ENCODE measurements around the gene HOXB9.
A peak's percentile ranks its signal among the peaks of the same experiment; 100 is the strongest.

Gene HOXB9

DNA sequence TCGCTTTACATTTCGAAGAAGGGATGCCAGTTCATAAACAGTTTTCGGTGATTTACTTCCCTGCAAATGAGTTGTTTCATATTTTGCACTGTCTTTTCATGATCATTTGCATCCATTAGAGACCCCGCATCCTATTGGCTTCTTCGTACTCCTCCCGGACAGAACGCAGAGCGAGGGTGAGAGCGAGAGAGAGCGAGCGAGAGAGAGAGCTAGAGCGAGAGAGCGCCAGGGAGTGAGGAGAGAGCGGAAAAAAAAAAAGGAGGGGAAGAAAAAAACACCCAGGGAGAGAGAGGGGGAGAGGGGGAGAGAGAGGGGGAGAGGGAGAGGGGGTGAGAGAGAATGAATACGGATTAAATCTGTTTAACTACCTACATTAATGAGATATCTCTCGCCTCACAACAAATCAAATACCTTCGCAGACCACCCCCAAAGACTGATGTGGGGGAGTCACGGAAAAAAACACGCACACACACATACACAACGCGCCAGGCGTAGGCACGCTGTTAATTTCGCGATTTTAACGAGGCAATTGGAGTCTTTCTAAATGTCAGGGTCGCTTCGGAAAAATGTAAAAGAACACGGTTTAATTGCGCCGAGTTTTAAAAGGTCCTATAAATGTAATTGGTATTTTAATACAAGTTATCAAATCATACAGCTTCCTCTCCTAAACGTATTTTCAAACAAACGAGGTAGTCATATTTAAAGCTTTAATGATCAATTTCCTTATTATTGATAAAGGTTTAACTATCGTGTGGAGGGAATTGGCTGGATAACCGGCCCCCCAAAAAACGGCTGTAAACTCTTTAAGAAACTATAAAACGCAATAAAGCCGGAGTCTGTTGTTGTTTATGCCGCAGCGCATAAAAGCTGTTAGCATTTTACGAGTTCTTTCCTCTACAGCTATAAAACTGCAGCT lies 10.9 kb downstream of the HOXB9 start, which contains the start of gene HOXB8:
Gene HOXB8 (minus strand): TSS at position 246 of the 916 bp plus-strand sequence. CDS start 588 bp downstream, outside the sequence.
- DNase-seq (ENCODE audit: extremely low spot score), result no peak
- ChIA-PET POLR2A (interaction anchor here (1.0 to 2.4 kb wide), 10 partner anchors 8 to 399 kb away, joined by 3 to 10 read pairs (median 4); partner anchors contain the start of gene HOXB9), CTCF (interaction anchor here (0.6 to 1.0 kb wide), 6 partner anchors 22 to 400 kb away, joined by 3 to 5 read pairs (median 4); no protein-coding TSS in a partner anchor)
- TF ChIP-seq FOXA1 (IDR thresholded peaks at IDR 0.05), result no peak
- TF ChIP-seq ARNT (IDR thresholded peaks at IDR 0.05), result peak; percentile 78
- no peak for TF ChIP-seq HDGF (IDR thresholded peaks at IDR 0.05; ENCODE audit: borderline replicate concordance)
- no peak for TF ChIP-seq SP1 (IDR thresholded peaks at IDR 0.05)
- no peak for TF ChIP-seq ELF4 (IDR thresholded peaks at IDR 0.05)
- no peak for TF ChIP-seq LEF1 (IDR thresholded peaks at IDR 0.05; ENCODE audit: borderline replicate concordance)
- peak; percentile 89 for TF ChIP-seq ZNF384 (IDR thresholded peaks at IDR 0.05)
- peak; percentile 9; the same call in 1 of the 2 replicates for TF ChIP-seq L3MBTL2 (conservative IDR thresholded peaks at IDR 0.05)
- TF ChIP-seq, protein P1, sequence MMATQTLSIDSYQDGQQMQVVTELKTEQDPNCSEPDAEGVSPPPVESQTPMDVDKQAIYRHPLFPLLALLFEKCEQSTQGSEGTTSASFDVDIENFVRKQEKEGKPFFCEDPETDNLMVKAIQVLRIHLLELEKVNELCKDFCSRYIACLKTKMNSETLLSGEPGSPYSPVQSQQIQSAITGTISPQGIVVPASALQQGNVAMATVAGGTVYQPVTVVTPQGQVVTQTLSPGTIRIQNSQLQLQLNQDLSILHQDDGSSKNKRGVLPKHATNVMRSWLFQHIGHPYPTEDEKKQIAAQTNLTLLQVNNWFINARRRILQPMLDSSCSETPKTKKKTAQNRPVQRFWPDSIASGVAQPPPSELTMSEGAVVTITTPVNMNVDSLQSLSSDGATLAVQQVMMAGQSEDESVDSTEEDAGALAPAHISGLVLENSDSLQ (IDR thresholded peaks at IDR 0.05), result peak; percentile 84
- no peak for TF ChIP-seq TARDBP (IDR thresholded peaks at IDR 0.05)
- no peak for TF ChIP-seq FOXK2 (IDR thresholded peaks at IDR 0.05)
- TF ChIP-seq BHLHE40 (IDR thresholded peaks at IDR 0.05; ENCODE audit: borderline replicate concordance), result no peak
- peak; percentile 66 for TF ChIP-seq CTBP1 (IDR thresholded peaks at IDR 0.05; ENCODE audit: borderline replicate concordance)
- 0 out of 2 replicates have a peak, but pooled peaks have one; percentile 4 for TF ChIP-seq FOXM1 (IDR thresholded peaks at IDR 0.05; ENCODE audit: borderline replicate concordance)
- no peak; the same call in 1 of the 2 replicates for TF ChIP-seq NFRKB (IDR thresholded peaks at IDR 0.05)
- no peak for TF ChIP-seq SUZ12 (IDR thresholded peaks at IDR 0.05)

DNA sequence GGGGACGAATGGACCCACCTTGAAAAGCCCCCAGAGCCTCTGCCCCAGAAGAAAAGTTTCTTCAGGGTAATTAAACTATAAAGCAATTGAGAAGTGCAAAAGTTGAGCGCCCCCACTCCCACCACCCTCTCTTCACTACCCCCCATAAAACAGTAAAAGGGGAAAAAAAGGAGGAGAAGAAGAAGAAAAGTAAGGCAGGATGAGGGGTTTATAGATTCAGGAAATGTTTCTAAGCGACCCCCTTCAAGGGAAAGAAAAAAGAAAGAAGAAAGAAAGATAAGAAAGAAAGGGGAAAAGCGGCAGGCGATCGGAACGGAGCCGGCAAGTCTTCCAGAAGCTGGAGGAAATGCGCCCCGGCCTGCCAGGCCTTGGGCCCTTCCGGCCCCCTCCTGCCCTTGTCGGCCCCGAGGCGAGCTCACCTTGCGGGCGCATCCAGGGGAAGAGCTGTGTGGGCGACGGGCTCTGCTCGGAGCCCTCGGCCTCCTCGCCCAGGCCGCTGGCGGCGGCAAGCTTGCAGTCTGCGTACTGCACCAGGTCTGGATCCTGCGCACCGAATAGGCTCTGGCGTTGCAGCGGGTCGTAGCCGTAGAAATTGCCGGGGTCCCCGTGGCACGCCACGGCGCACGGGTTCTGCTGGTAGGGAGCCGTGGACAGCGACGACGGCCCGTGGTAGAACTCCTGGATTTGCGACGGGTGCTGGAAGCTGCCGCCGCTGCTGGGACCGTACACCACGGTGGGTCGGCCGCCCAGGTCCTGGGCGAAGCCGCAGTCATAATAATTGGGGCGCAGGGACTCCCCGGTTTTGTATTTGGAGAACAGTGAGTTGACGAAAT lies 12.1 kb downstream of the HOXB9 start:
- CTCF ChIA-PET, result interaction anchor here (0.8 to 2.1 kb wide), 2 partner anchors 21 to 27 kb away, joined by 3 to 8 read pairs; no protein-coding TSS in a partner anchor
- POLR2A ChIA-PET, result interaction anchor here (0.6 to 2.4 kb wide), 6 partner anchors 9 to 278 kb away, joined by 3 to 10 read pairs (median 5); partner anchors contain the start of gene HOXB9
- DNase-seq (ENCODE audit: extremely low spot score), result no peak
- TF ChIP-seq CTBP1 (IDR thresholded peaks at IDR 0.05; ENCODE audit: borderline replicate concordance) (no peak), SUZ12 (IDR thresholded peaks at IDR 0.05) (no peak), FOXK2 (IDR thresholded peaks at IDR 0.05) (no peak), TARDBP (IDR thresholded peaks at IDR 0.05) (no peak)

DNA sequence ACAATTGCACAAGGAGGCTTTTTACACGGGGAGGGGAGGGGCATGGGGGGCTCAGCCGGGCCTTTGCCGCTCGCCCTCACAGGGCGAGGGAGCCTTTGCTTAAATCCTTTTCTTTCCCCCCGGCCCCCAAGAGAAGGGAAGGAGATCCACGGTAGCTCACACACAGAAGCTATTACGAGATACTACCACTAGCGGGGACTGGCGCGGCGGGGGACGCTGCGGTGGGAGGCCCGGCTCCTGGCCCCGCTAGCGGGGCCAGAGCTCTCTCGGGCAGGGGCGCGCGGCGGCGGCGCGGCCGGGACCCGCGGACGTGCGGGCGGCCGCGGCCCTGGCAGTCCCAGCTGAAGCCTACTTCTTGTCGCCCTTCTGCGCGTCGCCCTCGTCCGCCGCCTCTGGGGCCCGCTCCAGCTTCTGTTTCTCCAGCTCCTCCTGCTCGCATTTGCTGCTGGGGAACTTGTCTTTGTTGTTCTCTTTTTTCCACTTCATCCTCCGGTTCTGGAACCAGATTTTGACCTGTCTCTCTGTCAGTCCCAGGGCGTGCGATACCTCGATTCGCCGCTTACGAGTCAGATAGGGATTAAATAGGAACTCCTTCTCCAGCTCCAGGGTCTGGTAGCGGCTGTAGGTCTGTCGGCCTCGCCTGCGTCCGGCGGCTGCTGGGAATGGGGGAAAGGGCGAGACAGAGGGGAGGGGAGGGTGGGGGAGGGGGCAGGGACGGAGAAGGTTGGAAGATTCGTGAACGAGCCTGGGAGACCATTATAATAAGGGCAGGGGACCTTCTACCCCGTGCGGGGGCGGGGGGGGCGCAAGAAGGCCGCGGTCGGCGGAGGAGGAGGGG lies 13.1 kb downstream of the HOXB9 start:
- no peak for DNase-seq (ENCODE audit: extremely low spot score)
- POLR2A ChIA-PET, result interaction anchor here (0.9 to 1.7 kb wide), 4 partner anchors 9 to 30 kb away, joined by 3 to 10 read pairs (median 4); partner anchors contain the start of gene HOXB9
- CTCF ChIA-PET, result interaction anchor here (0.8 to 2.1 kb wide), 6 partner anchors 13 to 457 kb away, joined by 3 to 8 read pairs (median 3); partner anchors contain the start of gene HOXB9
- TF ChIP-seq HDGF (IDR thresholded peaks at IDR 0.05; ENCODE audit: borderline replicate concordance), result no peak
- no peak for TF ChIP-seq LEF1 (IDR thresholded peaks at IDR 0.05; ENCODE audit: borderline replicate concordance)
- TF ChIP-seq ARNT (IDR thresholded peaks at IDR 0.05), result no peak
- no peak for TF ChIP-seq L3MBTL2 (conservative IDR thresholded peaks at IDR 0.05)
- no peak for TF ChIP-seq SUZ12 (IDR thresholded peaks at IDR 0.05)
- TF ChIP-seq BHLHE40 (IDR thresholded peaks at IDR 0.05; ENCODE audit: borderline replicate concordance), result no peak
- TF ChIP-seq TARDBP (IDR thresholded peaks at IDR 0.05), result no peak
- TF ChIP-seq ZNF384 (IDR thresholded peaks at IDR 0.05), result no peak
- no peak for TF ChIP-seq FOXM1 (IDR thresholded peaks at IDR 0.05; ENCODE audit: borderline replicate concordance)
- no peak for TF ChIP-seq FOXK2 (IDR thresholded peaks at IDR 0.05)
- no peak for TF ChIP-seq SP1 (IDR thresholded peaks at IDR 0.05)
- TF ChIP-seq, protein P1 (IDR thresholded peaks at IDR 0.05), result no peak
- TF ChIP-seq NFRKB (IDR thresholded peaks at IDR 0.05), result no peak

DNA sequence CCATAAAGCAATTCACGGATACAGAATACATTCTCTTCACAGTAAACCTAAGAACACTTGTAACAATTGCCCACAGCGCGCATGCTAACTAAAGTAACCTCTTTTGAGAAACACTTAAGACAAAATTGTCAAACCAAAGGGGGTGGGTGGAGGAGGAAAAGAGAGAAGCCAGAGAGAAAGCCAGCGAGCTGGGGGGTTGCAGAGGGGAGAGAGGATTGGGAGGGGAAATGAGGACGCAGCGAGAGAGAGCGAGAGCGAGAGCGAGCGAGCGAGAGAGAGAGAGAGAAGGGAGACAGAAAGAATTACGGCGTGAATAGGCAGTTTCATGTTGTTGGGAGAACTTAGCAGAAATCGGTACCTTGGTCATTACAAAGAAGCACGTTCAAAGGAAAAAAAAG lies 13.7 kb downstream of the HOXB9 start:
- no peak for DNase-seq (ENCODE audit: extremely low spot score)
- ChIA-PET POLR2A (interaction anchor here (0.9 to 1.1 kb wide), 3 partner anchors 10 to 30 kb away, joined by 3 to 4 read pairs (median 3); no protein-coding TSS in a partner anchor), CTCF (interaction anchor here (0.8 to 2.1 kb wide), 5 partner anchors 13 to 276 kb away, joined by 3 to 8 read pairs (median 3); partner anchors contain the start of gene HOXB9)
- TF ChIP-seq SUZ12 (IDR thresholded peaks at IDR 0.05), result no peak
- 0 out of 2 replicates have a peak, but pooled peaks have one; percentile 12 for TF ChIP-seq NFRKB (IDR thresholded peaks at IDR 0.05)
- TF ChIP-seq CTBP1 (IDR thresholded peaks at IDR 0.05; ENCODE audit: borderline replicate concordance), result peak; percentile 71
- TF ChIP-seq ZNF384 (IDR thresholded peaks at IDR 0.05), result no peak
- TF ChIP-seq, protein P1 (IDR thresholded peaks at IDR 0.05), result peak; percentile 85
